Inflammatory macrophage (primary cell): ENCODE measurements around the gene ARHGAP32.
A peak's percentile ranks its signal among the peaks of the same experiment; 100 is the strongest.

Source experiments
- DNase-seq, 2 donors: peaks; one replicate each; pipeline ENCODE4 v3.0.0-alpha.2; 2020 to 2022

Gene ARHGAP32

DNA sequence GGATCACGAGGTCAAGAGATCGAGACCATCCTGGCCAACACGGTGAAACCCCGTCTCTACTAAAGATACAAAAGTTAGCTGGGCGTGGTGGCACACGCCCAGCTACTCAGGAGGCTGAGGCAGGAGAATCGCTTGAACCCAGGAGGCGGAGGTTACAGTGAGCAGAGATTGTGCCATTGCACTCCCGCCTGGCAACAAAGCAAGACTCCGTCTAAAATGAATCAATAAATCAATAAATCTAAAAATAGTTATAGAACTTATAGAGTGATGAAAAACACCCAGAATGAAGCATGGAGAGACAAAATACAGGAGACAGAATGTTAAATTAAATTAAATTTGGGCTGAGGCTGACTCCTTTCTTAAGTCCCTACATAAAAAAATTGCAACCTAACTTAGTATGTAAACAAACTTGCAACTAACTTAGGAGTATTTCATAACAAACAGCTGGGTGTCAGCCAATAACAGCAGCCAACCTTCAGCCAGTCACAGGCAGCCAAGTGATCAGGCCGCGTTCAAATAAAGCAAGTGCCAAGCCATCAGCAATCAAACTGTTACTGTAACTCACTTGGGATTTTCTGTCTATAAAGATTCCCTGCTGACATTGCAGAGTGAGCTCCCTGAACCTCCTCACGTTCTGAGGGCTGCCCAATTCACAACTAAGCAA is 242.2 kb downstream of the ARHGAP32 start:
- DNase-seq = no peak

GRCh38 chr11:128948583-128948982 is 243.5 kb downstream of the ARHGAP32 start:
- DNase-seq = peak in 1 of 2 donors; percentile 29

DNA sequence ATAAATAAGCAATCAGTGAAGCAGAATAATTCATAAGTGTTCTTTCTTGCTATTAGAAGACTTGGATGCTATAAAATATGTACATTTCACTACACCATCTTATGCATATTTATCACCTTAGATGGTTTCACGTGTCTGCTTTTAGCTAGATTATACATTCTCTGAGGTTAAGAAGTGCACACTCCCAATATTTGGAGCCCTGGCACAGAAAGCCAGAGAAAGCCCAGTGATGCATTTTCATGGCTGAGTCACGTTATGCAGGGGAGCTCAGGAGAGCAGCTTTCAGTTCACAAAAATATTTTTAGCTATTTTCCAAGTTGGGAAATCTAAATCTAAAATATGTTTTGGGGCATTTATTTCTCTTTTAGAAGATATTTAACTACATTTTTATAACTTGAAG is 244.4 kb downstream of the ARHGAP32 start:
- DNase-seq = no peak

DNA sequence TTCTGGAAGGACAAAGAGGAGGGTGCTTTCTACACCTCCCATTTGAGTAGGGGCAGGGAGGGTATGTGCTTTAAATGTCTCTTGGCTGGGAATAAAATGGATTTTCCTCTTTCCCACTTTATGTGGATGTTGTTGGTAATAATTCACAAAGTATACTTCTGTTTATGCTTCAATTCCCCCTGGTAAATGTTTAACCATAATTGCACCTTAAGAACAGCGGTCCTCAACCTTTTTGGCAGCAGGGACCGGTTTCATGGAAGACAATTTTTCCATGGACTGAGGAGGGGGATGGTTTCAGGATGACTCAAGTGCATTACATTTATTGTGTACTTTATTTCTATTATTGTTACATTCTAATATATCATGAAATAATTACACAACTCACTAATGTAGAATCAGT is 245.5 kb downstream of the ARHGAP32 start:
- no peak for DNase-seq

- DNase-seq = no peak
These were observed 248.6 kb downstream of the ARHGAP32 start for GRCh38 chr11:128943428-128943976.

DNA sequence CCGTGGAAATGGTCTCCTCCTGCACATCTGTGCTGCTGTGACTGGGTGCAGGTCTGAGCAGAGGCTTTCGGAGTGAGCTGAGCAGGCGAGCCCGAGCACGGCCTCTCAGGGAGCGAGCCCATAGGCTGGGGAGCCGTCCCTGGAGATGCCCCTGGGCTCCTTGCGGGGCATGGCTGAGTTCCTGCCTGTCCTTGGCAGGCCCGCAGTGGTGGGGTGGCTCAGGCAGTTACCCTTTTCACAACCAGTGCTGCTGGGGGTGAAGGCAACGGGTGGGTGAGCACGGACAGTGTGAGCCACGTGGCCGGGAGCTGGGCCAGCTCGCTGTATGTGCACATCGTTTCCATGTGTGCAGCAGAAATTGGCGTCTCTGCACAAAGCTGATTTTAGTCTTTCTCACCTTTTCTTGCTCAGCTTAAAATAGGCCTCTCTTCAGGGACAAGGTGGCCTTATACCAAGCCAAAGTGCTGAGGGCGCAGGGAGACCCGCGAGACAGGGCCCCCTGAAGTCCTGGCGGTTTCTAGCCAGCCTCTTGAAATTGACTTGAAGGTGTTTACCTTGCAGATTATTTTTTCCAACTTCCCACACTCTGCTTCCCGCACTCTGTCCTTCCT is 249.2 kb downstream of the ARHGAP32 start, which contains the start of gene TP53AIP1:
Gene TP53AIP1, minus strand, starts transcription at position 55 of the 611 bp plus-strand sequence. CDS start 5,053 bp downstream, outside the sequence.
- no peak for DNase-seq

DNA sequence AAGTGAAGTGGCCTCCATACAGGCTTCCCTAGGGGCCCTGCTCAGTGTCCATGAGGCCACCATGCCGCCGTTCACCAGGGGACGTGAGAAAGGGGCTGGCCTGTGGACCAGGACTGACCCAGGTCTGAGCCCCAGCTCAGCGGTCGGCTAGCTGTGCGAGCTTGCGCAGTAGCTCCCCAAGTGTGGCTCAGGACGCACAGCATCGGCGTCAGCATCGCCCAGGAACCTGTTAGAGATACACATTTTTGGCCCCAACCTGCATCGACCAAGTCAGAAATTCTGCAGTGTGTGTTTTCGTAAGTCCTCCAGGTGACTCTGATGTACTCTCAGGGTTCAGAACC is 249.9 kb downstream of the ARHGAP32 start:
- DNase-seq = no peak

GRCh38 chr11:128941573-128942271 is 250.4 kb downstream of the ARHGAP32 start:
- no peak for DNase-seq

DNA sequence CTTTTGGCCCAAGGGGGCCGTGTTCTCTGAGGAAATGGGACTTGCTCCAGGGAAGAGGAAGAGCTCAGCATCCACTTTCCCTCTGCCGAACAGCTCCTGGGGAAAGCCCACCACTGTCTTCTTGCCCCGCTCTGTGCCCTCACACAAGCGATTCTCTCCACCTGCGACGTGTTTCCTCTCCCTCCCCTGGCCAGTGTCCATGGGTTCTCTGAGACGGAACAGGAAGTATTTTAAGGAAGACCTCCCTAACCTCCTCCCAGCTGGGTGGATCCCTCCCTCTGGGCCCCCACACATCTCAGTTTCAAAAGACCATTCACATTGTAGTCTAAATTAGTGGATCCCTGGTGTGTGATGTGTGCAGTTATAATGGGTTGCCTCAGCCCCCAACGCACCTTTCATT is 251.0 kb downstream of the ARHGAP32 start:
- peak; percentile 29 to 51 for DNase-seq

GRCh38 chr11:128940603-128941002 is 251.5 kb downstream of the ARHGAP32 start:
- DNase-seq = no peak

GRCh38 chr11:128940156-128940555 is 252.0 kb downstream of the ARHGAP32 start:
- DNase-seq = no peak

GRCh38 chr11:128939591-128939990 is 252.5 kb downstream of the ARHGAP32 start:
- DNase-seq = no peak

- no peak for DNase-seq
These were observed 253.8 kb downstream of the ARHGAP32 start for GRCh38 chr11:128938156-128938885.

GRCh38 chr11:128937480-128937879 is 254.6 kb downstream of the ARHGAP32 start:
- DNase-seq = no peak

DNA sequence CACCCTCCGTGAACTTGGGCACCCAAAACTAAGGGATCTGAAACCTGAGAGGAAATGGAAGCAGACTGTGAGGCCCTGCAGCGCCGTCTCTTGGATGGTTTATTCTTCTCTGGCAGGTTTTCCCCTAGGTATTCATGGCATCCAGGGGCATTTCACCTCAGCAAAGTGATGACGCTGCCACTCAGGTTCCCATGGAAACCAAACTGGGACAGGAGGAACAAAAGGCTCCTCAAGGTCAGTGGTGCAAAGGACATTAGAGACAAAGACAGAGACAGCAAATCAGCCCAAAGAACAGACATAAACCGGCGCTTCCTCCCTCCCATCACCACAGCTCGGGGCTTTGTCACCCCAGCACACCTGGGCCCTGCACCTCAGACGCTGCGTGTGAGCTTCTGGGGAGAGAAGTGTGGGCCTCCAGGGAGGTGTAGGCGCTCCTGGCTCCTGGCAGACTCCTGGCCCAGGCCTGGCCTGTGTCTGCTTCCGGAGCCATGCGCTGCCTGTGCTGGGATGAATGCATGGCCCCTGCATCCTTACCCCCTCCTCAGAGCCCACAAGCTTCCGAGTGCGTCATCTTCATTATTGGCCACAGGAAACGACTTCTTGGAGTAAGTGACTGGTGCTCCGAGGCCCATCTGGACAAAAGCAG is 255.4 kb downstream of the ARHGAP32 start:
- DNase-seq = no peak

DNA sequence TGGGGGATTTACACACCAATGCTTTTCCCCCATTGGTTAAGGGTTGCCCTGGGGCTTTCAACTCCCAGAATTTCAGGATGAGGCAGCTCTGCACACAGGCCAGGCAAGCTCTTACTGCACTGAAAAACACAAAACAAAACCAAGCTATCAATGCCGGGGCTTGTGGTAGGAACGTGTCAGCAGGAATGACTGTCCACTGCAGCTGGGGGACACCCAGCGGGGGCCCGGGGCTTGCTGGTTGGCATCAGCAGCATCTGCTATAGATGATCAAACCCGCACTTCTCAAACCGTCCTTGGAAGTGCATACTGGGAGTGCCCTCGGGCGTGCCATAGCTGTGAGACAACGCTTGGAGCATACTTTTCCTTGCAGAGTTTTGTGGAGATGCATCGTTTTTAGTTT is 257.2 kb downstream of the ARHGAP32 start:
- DNase-seq = no peak

GRCh38 chr11:128934351-128934750 is 257.8 kb downstream of the ARHGAP32 start:
- DNase-seq = no peak

DNA sequence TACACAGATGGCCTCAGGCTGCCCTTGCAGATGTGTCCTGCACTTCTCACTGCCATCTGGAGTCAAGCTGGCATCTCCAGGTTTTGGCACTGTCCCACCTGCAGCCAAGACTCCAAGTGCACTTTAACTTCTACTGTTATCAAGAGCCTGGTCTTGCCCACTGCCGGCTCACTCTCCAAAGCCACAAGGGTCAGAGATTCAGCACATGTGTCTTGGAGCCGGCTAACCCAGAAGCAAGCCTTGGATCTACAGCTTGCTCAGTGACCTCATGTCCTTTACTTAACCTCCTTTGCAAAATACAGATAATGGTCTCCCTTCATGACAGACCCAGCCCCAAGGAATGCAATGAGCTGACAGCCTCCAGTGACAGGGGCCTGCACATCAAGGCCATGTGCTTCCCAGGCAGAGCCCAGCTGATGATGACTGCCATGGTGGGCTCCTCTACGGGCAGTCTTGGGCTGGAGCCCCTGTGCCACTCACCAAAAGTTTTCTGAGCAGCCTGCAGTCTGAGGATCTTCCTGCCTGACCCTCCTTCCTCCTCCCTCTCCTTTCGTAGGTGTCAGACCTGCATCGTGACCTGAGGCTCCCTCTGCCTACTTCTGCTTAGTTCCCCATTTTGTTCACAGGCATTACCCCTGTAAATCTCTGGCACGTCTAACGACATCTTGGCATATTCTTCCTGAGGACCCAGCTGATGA is 258.5 kb downstream of the ARHGAP32 start:
- no peak for DNase-seq

DNA sequence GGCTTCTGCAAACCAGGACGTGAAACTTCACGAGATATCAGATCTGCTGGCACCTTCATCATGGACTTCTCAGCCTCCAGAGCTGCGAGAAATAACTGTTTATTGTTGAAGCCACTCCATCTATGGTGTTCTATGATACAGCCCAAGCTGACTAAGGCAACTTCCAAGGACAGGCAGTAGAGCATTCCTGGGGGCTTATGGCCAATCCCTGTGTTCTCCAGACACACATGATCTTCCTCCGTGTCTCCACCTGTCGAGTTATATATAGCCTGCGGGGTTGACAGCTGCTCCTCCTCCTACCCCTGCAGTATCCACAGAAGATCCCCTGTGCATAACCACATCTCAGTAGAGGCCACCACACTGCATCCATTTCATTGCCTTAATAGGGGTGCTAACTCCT is 260.5 kb downstream of the ARHGAP32 start:
- DNase-seq = no peak

- DNase-seq = no peak
These were observed 261.1 kb downstream of the ARHGAP32 start for GRCh38 chr11:128931066-128931465.

GRCh38 chr11:128929991-128930390 is 262.1 kb downstream of the ARHGAP32 start:
- DNase-seq = no peak

DNA sequence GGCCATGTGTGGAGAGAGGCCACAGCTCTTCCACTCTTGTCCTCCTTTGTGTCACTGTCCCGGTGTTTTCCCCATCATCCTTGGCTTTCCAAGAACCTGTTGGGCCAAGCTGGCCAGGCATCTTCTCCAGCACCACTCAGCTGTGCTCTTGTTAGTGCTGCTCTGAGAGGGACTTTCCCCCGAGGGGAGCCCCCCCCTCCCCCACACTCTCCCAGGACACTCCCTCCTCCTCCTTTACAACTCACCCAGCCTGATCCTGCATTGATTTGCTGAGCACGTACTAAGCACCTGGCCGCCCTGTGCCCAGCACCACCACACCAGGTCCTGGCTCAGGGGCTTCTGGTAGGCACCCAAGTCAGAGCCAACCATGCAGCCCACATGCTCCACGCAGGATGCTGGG is 262.7 kb downstream of the ARHGAP32 start:
- no peak for DNase-seq
